Fibroblast of upper back skin (primary cell): ENCODE results near the gene P2RX3.
"Not testable (repeated sequence)": the region's sequence is repeated elsewhere in the genome, so short reads cannot be mapped to it uniquely, and the experiment has no call there.

Experiments
- DNase-seq: peaks from one replicate; pipeline ENCODE4 v3.0.0-alpha.2; 2013

Gene P2RX3

DNA sequence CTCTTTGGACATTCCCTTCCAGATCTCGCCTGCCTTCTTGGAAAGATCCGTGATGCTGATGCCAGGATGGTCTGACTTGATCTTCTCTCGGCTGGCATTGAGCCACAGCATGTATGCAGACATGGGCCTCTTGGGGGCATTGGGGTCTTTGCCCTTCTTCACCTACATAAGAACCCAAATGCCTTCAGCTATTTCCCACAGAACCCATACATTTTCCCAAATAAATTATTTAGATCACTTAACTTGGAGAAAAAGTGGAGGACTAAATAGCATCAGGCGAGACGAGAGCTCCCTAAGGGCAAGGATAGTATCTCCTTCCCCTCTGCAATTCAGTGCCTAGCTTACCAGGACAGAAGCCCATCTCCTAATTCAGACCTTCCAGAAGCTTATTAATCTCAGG lies 10.4 kb upstream of the P2RX3 start:
- no peak for DNase-seq

DNA sequence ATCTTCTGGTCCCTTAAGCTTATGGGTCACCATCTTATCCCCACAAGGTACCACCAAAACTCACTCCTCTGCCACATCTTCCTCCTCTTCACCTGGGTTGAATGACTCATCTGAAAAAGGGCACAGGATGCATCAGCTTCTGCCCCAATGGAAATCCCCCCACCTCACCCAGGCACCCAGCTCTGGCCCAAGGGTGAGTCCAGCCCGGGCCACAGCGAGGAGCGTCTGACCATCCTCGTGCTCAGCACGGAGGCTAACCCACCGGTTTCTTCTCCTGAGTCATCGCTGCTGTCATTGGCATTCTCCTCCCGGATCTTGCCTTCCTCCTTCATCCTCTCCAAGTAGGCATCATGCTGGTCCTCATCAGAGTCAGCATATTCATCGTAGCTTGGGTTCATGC lies 8.1 kb upstream of the P2RX3 start:
- no peak for DNase-seq

DNA sequence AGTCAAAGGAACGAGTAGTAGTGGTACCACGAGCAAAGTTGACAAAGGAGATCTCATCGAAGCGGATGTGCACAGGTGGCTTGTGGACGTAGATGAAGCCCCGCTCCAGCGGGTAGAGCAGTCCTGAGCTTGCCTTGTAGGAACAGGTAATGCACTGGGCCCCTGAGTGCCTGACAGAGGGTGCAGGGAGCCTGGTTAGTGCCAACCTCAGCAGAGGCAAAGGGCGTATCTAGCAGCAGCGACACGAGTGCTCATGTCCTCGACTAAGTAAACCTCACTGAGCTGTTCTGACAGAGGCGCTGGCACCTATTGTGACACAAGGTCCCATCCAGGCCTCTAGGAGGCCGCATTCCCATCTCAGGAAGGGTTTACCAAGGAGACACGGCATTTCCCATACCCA lies 6.4 kb upstream of the P2RX3 start:
- DNase-seq, result no peak

DNA sequence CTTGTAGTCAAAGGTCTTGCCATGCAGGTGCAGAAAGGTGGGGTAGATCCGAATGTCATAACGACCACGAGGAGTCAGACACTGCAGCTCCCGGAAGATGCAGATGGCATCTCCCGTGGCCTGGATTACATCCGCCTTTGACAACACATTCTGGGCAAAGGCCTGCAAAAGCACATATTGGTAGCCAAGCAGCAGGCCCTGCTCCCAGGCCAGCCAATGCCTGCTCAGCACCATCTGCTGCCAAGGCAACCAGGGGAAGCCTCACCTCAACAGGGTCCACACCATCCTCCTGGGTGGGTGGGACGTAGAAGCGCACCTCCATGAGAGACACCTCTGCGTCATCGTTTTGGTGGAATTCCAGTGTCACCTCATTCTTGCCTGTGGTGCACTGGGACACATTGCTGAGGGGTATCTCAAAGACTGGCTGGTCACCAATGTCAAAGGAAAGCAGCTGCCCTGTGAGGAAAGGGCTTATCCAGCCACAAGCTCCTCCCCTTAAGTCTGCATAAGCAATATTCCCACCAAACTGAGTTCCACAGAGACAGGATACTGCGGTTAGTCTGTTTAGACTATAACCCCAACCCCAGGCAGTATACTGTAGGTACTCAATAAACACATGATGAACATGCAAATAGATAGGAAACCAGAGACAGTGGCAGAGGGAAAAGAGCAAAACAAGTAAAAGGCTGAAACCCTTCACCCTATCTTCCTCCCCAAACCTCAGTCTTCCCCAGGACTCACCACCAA lies 5.3 kb upstream of the P2RX3 start:
- no peak for DNase-seq

DNA sequence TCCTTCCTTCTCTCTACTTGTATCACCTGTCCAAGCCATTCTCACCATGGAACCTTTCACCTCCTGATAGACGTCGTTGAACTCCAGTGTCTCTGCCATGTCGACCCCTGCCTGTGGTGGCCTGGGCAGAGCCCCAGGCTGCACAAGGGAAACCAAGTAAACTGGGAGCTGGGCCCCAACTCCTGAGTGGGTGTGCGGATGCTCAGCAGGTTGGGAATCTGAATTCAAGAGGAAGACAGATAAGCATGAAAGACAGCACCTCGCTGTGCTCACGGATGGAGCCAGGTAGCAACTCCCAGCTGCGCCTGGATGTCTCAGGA lies 3.2 kb upstream of the P2RX3 start:
- no peak for DNase-seq

DNA sequence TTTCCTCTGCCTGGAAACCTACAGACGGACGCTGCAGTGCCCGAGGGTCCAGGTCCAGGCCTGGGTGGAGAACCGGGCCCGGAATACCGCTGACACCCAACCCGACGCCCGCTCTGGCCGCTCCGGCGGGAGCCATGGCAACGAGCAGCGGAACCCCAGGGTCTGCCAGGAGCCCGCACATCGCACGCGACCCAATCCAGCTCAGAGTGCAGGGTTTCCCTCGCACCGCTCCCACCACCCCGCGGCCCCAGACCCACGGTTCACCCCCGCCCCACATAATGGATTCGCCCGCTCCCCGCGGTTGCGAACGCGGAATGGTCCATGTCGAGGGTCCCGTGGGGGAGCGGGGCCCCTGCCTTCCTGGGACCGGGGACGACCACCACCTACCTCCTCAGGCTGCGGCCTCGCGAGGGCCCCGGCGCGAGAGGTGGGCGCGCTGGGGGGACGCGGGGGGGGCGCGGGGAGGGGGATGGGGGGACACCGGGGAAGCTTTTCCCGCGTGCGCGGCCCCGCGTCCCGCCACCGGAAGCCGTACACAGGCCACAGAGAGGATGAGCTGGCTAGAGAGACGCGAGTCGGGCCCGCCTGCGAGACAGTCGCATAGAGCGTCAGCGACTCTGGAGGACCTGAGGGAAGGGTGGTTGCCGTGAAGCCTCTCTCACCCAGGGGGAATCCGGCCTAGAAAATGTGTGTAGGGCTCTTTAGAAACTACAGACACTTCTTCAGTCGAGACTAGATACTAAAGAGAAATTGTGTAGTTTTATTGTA lies 2.6 kb upstream of the P2RX3 start, which contains the start of gene SSRP1:
TSS of gene SSRP1 (minus strand) at position 550 of the 768 bp plus-strand sequence. CDS start 771 bp downstream, outside the sequence.
- peak; percentile 88 for DNase-seq

DNA sequence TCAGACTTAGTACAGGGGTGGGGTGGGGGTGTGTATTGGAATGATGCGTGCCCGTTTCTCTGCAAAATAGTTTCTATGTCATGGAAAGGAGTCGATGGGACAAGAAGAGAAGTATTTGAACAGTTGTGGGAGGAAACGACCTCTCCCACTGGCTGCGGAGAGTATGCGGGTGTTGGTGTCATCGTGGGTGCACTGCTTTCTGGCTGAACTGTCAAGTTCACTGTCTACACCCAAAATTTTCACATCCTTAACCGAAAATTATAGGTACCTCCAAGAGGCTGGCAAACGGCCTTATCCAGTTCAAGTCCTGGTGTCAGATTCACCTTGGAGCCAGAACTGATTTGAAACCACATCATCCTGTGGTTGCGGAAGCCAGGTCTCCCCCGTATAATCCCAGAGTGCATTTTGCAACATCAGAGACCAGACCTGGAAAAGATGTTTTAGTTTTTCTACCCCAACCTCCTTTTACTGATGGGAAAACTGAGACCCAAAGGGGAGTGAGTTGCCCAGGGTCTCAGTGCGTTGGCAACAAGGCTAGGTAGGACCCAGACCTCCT lies 2.0 kb upstream of the P2RX3 start:
- DNase-seq, result no peak

DNA sequence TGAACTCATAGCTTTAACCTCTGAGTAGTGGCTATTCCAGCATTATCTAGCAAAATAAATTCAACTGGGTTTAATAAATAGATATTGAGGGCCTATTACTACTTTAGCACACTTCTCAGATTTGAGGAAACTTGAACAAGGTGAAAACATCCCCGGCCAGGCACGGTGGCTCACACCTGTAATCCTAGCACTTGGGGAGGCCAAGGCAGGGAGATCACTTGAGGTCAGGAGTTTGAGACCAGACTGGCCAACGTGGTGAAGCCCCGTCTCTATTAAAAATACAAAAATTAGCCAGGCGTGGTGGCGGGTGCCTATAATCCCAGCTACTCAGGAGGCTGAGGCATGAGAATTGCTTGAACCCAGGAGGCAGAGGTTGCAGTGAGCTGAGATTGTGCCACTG lies 1.3 kb upstream of the P2RX3 start:
- not testable (repeated sequence) for DNase-seq

DNA sequence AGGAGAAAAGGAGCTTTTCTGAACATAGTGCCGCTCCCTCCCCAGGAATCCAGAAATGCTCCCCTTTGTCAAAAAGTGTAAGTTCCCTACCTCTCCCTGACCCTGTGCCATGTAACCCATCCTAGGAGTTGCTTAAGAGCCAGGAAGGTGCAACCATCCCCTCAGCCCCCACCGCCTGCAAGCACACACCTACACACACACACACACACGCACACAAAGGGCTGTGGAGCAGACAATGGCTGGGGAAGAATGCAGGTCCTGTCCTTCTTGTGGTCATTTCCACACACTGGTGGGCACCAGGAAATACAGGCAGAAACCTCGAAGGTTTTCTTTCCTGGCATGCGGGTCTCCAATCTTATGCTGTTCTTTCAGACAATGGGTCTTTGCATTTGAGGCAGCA lies 1.2 kb downstream of the P2RX3 start:
- DNase-seq, result no peak

DNA sequence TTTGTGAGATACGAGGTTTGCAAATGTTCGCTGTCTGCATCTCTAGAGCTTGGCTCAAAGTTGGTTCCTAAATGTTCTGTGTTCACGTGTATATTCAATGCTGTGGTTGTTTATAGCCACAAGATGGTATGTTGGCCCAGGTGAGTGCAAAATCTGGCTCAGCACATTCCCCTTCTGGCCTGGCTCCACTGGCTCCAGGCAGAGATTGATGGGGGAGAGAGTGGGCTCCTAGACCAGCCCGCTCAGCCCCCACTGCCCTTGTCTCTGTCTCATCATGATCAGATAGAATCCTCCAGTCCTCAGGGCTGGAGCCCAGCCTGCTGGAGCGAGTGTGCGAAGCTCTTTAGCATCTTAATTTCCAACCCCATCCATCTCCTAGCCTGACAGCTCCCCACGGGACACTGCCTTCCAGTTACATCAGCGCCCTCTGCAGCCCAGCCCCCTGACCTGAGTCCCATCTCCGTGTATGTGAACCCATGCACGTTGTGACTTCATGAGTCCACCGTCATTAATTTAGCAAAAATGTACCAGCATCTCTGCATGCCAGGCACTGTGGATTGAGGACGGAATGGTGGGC lies 2.0 kb downstream of the P2RX3 start:
- peak; percentile 54 for DNase-seq

DNA sequence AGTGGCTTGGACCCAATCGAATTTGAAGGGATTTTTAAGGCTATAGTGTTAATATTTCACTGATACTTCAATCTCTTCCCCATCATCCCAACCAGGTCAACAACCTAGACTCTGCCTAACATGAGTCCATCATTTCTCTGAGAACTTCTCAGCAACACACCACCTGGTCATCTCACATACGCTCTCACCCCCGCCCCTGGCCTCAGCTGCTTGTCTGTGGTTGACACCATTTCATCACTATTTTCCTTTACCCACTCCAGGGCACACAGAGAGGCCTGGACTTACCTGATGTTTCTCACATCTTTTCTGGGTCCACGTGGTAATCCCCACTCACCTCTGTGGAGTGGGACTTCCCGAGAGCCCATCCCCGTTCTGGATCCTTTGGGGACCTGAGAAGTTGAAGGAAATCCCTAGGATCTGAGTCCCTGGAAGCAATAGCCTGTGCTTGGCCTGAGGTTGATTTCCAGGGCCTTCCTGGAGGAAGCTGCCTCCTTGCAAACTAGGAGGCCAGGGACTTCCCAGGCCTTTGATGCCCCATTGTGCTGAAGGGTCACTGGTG lies 3.2 kb downstream of the P2RX3 start:
- DNase-seq, result no peak

DNA sequence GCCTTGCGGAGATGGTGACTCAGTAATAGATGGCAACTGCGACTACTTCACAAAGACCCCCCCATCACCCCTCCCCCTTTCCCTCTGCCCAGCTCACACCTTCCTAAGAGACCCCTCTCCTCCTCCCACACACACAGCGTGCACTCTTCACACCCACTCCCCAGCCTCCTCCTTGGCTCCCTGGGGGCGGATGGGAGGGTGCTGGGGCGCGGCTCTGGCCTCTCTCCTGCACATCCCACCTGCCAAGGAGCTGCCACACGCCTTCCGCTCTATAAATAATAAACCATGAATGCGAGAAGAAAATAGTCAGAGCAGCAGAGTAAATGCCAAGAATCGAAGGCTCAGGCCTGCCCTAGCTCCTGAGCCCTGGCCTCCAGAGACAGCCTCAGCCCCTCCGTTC lies 4.5 kb downstream of the P2RX3 start:
- no peak for DNase-seq

DNA sequence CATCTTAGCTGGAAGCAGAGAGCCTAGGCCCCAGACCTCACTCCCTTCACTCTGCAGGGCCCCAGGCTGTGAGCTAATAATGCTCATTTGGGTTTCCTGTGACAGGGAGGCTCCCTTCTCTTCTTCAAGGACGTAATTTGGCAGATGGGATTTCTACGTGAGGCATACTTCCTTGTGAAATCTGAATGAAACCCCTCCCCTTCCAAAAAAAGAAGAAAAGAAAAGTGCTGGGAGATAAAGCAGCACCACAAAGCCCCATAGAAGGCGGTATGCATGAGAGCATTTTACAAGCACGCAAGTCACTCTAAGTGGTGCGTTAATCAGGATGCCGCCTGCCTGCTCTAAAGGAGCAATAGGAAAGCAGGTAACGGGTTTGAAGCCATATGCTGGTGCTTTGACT lies 5.7 kb downstream of the P2RX3 start:
- DNase-seq, result no peak

DNA sequence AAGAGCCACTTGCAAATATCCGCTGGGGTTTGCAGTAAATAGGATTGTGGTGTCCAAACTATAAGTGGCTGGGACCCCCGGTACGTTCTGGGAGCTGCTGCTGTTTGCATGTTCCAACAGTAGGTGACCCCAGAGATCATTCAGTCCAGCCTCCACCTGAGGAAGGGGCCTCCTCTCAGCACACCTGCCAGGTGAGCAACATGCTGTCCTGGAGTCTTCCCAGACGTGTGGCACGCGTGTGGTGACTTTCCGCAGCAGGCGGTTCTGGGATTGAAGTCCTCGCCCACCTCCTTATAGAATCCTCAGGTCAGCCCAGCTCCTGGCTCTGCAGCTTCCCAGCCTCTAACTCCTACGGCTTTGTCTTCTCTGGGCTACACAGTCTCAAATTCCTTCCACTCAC lies 6.7 kb downstream of the P2RX3 start:
- no peak for DNase-seq

DNA sequence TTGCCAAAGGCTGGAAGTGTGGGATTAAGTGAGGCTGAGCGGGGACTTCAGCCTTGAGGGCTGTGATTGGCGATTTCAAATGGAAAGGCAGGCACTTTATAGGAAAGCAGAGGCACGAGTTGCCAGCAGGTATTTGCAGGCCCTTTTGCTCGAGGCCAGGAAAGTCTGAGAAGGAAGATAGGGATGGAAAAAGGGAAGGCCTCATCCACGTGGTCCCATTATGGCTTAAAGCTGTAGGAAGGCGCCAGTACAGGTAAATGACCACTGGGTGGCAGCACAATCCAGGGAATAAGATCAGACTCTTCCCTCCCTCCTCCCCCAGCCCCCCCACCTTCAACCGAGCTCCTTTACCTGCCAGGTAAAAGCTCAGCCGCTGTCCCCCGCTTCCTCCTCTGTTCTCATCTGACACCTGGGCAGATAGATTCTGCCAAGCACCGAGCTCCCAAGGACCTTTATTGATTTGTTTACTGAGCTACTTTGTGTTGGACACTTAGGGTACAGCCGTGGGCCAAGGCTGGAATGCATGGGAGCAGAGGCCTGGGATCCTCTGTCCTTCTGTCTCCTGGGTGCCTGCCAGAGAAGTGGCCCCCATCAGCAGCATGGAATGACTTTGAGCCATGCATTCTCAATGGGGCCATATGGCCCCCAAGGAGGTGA lies 7.5 kb downstream of the P2RX3 start:
- DNase-seq, result peak; percentile 65

DNA sequence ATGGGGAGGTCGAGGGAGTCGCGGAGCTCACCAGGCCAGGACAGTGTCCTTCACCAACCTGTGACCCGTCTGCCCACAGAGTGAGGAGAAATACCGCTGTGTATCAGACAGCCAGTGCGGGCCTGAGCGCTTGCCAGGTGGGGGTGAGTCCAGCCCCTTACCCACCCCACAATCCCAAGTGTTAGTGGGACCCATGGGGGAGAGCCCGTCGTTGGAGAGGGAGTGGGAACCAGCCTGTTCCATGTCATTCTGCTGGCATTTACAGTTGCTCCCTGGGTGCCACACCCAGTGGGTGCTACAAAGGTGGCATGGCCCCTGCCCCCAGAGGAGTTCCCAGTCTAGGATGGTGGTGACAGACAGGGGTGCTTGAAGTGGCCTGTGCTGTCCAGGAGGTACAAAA lies 9.2 kb downstream of the P2RX3 start:
- no peak for DNase-seq

DNA sequence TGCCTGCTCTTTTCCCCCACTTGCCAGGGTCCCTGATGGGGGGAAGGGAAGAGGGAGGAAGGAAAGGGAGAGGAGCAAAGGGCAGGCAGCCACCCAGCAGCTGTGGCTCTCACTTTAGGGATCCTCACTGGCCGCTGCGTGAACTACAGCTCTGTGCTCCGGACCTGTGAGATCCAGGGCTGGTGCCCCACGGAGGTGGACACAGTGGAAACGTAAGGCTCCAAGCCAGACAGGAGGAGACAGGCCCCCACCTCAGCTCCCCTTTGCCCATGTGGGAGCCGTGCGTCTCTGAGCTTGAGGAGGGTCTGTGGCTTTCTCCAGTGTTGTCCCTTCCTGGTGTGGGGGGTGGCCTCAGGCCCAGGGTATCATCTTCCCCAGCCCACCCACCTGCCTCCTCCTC lies 9.9 kb downstream of the P2RX3 start:
- DNase-seq, result no peak

DNA sequence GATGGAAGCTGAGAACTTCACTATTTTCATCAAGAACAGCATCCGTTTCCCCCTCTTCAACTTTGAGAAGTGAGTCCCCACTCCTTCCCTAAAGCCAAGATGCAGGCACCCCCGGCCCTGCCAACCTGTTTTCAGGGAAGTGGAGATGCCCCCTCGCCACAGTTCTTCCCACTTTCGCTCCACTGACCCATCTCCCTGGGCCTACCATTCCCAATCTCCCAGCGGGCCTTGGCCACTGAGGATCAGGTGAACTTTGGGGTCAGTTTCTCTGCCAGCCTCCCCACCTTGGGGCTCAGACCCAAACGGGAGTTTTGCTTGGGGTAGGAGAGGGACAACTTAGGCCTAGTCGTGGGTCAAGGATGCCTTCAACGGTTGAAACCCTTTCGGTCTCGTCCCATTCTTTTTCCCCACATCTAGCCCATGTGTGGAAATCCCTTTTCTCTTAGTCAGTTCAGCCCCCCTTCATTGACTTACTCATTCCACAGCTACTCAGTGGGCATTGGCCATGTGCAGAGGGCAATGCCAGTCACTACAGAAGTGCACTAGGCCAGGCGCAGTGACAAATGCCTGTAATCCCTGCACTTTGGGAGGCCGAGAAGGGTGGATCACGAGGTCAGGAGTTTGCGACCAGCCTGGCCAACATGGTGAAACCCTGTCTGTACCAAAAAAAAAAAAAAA lies 10.6 kb downstream of the P2RX3 start:
- no peak for DNase-seq

DNA sequence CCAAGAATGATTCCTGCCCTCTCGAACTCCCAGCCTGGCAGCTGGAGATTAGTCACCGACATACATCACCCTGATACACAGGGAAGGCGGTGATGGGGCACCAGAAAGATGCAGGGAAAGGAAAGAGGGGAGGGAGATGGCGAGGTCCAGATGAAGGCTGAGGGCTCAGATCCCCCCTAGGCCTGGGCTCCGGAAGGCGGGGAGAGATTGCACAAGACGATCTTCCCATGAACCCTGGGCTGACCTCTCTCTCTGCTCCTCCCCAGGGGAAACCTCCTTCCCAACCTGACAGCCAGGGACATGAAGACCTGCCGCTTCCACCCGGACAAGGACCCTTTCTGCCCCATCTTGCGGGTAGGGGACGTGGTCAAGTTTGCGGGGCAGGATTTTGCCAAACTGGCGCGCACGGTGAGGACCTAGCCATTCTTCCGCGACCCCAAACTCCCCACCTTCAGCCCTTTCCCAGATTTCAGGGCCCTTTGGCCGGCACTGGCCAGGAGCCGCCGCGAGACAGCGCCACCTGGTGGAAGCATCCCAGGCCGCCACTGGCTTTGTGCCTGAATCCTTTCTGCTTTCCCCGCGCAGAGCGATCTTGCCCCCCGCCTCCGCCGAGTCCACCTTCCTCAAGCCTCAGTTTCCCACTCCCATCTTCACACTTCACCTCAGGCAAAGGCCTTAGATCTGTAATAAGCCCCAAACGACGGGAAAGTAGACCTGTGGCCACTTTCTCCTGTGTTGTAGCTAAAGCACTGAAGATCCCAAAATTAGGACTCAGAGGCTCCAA lies 11.5 kb downstream of the P2RX3 start:
- DNase-seq, result no peak

DNA sequence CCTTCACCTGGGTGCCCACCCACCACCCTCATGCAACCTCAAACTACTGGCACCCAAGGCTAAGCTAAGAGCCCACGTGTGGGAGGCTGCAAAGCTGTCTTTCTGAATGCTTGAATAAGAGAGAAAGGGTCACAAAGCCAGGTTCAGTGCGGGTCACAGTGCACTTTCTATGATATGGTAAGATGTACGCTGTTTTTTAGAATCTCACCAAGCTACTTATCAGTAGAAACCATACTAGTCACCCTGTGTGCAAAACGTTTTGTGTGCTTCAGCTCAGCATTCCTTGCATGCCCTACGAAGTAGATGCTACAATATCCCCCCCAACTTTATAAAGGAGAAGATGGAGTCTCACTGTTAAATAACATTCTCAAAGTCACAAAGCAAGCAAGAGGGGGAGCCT lies 14.9 kb downstream of the P2RX3 start:
- no peak for DNase-seq

DNA sequence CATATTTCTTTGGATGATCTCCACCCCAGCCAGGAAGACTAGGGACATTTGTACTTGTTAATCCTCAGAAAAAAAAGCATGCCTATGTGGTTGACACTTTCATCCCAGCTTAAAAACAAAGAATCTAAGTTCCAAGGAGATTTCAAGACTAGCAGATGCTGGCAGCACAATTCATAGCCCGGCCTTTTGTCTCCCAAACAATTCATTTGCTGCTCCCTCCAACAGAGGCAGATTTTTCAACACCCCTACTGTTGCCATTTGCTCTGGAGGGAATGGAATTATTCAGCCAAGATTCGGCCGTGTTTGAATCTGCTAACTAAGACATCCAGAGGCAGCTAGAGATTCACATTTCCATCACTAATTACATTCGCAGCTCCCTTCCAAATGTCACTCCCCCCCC lies 15.3 kb downstream of the P2RX3 start:
- DNase-seq, result no peak

DNA sequence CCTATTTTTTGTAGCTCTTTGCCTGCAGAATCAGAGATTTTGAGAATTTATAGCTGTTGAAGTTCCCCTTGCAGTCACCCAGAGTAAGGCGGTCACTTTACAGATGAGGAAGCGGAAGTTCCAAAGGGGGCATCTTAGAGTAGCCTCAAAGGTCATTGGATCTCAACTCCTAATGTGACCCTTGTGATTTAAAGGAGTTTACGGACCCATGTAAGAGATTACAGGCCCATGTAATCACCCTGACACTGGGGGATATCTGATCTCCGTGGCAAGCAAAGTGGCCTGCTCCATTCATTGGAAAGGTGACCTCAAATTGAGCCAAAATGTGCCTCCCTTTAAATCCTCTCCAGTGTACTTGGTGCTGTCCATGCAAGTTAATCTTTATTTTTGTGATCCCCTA lies 15.7 kb downstream of the P2RX3 start:
- DNase-seq, result no peak
